Loucy (cell line): ENCODE data around the gene FTL.

Source experiments
- EZH2phosphoT487 ChIP-seq: fragments of 200-600 bp; IDR thresholded peaks from 2 replicates; pipeline ENCODE4 v1.6.1; 2018; ENCODE audit warnings: antibody characterized with exemption, mild to moderate bottlenecking, moderate library complexity, borderline replicate concordance
- TF ChIP-seq, protein P1 (sequence below): fragments of 200-600 bp; sonication (generic); conservative IDR thresholded peaks from 2 replicates; pipeline ENCODE4 v1.5.1; 2014; ENCODE audit warnings: mild to moderate bottlenecking, antibody characterized with exemption, low read length

DNA sequence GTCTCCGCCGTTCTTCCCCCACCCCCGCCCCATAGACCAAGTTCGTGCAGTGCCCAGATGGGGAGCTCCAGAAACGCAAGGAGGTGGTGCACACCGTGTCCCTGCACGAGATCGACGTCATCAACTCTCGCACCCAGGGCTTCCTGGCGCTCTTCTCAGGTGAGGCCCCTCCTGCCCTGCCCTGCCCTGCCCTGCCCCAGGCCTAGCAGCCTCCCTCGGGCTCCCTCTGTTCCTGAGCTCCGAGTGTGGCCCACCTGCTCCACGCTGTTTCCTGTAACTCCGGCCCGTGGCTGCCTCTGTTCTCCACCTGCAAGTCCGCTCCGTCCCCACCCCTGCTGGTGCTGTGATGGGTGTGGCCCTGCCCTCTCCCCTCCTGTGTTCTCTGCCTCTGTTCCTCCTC is 45.3 kb downstream of the FTL start:
- TF ChIP-seq, protein P1, sequence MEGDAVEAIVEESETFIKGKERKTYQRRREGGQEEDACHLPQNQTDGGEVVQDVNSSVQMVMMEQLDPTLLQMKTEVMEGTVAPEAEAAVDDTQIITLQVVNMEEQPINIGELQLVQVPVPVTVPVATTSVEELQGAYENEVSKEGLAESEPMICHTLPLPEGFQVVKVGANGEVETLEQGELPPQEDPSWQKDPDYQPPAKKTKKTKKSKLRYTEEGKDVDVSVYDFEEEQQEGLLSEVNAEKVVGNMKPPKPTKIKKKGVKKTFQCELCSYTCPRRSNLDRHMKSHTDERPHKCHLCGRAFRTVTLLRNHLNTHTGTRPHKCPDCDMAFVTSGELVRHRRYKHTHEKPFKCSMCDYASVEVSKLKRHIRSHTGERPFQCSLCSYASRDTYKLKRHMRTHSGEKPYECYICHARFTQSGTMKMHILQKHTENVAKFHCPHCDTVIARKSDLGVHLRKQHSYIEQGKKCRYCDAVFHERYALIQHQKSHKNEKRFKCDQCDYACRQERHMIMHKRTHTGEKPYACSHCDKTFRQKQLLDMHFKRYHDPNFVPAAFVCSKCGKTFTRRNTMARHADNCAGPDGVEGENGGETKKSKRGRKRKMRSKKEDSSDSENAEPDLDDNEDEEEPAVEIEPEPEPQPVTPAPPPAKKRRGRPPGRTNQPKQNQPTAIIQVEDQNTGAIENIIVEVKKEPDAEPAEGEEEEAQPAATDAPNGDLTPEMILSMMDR, result no peak
- no peak for TF ChIP-seq EZH2phosphoT487
